ENCODE results near the gene DIP2A.

DNA sequence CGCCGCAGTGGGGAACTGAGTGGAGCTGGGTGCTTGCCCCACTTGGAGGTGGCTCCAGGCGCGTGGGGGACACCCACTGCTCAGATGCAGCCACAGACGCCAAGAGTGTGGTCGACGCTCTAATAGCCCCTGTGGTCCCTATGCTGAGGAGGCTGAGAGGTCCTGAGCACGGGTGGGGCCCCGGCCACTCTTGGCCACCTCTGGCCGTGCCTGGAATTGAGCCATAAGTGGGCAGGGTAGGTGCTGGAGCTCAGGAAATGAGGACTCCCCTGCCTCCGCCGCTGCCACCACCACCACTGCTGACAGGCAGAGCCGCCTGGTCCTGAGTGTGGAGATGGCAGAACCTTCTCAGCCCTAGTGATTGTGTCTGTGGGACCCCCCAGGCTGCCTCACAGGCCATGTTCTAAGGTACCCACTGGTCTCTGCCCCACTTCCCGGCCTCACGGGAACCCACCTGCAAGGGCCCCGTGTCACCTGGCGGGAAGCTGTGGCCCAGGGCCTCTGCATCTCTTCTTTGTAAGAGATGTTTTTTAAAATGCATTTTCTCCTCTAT is 34.6 kb upstream of the DIP2A start:
- TF ChIP-seq, protein P1, sequence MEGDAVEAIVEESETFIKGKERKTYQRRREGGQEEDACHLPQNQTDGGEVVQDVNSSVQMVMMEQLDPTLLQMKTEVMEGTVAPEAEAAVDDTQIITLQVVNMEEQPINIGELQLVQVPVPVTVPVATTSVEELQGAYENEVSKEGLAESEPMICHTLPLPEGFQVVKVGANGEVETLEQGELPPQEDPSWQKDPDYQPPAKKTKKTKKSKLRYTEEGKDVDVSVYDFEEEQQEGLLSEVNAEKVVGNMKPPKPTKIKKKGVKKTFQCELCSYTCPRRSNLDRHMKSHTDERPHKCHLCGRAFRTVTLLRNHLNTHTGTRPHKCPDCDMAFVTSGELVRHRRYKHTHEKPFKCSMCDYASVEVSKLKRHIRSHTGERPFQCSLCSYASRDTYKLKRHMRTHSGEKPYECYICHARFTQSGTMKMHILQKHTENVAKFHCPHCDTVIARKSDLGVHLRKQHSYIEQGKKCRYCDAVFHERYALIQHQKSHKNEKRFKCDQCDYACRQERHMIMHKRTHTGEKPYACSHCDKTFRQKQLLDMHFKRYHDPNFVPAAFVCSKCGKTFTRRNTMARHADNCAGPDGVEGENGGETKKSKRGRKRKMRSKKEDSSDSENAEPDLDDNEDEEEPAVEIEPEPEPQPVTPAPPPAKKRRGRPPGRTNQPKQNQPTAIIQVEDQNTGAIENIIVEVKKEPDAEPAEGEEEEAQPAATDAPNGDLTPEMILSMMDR (IDR thresholded peaks at IDR 0.05; ENCODE audit: low read depth, low read length), result no peak
- TF ChIP-seq EZH2phosphoT487 (IDR thresholded peaks at IDR 0.05; ENCODE audit: low read depth), result no peak

Data from OCI-LY3 (cell line).